HUES6 (cell line): ENCODE results near the gene MUC5B.

Source experiments
- H3K27ac ChIP-seq: 2 replicates; pipeline ENCODE4 v1.7.0; 2013; ENCODE audit warnings: low read depth, mild to moderate bottlenecking, low read length, inconsistent platforms
- H3K27me3 ChIP-seq: 2 replicates; pipeline ENCODE4 v1.6.1; 2013; ENCODE audit warnings: low read length; ENCODE audit not compliant: control insufficient read depth, insufficient read depth
- H3K36me3 ChIP-seq: 2 replicates; pipeline ENCODE4 v1.6.1; 2013; ENCODE audit warnings: low read length; ENCODE audit not compliant: control insufficient read depth, insufficient read depth
- H3K4me1 ChIP-seq: 2 replicates; pipeline ENCODE4 v1.6.1; 2013; ENCODE audit warnings: low read length; ENCODE audit not compliant: control insufficient read depth, insufficient read depth
- H3K4me3 ChIP-seq: 2 replicates; pipeline ENCODE4 v1.5.1; 2013; ENCODE audit warnings: low read depth, low read length
- H3K9ac ChIP-seq: one replicate; pipeline ENCODE4 v1.6.1; 2013; ENCODE audit warnings: mild to moderate bottlenecking, low read length
- H3K9me3 ChIP-seq: 2 replicates; pipeline ENCODE4 v1.6.1; 2013; ENCODE audit warnings: low read depth, low read length; ENCODE audit not compliant: control insufficient read depth, insufficient read depth

MUC5B gene

DNA sequence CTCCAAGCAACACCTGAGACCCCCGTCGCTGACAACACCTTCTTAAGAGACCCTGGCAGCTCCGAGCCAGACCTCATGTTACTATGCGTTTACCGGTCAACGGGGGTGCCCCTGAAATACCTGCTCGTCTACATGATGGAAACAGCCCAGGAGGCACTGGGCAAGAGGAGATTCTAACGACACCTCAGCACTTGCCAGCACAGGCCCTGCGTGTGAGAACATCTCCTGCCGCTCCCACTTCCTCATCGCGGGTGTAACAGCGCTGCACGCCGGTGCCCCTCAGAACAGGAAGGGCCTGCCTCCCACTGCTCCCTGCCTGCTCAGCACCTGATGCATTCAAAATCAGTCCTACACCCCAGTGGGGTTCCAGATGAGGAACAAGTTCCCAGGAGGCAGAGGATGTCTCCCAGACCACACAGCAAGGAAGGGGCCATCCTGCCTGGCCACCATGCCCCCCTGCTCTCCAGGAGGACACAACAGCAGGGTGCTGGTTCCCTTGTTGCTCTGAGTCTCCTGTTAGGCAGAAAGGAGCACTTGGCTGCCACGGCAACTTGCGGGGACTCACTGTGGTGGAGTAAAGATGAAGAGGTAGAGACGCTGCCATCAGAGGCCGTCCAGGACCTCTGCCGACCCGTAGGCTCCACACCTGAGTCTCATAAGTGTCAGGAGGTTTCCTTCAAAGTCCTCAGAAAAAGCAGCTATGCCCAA is 84.5 kb downstream of the MUC5B start:
- Histone ChIP-seq H3K27me3 (no peaks in the 10 kb centered on the region), H3K9me3 (peaks cover 15% of the 10 kb centered on the region), H3K36me3 (peaks cover 5% of the 10 kb centered on the region; the same call in 1 of the 2 replicates), H3K4me3 (no peak overlapping the region), H3K4me1 (peaks cover 22% of the 10 kb centered on the region), H3K27ac (no peak overlapping the region), H3K9ac (no peak overlapping the region)

DNA sequence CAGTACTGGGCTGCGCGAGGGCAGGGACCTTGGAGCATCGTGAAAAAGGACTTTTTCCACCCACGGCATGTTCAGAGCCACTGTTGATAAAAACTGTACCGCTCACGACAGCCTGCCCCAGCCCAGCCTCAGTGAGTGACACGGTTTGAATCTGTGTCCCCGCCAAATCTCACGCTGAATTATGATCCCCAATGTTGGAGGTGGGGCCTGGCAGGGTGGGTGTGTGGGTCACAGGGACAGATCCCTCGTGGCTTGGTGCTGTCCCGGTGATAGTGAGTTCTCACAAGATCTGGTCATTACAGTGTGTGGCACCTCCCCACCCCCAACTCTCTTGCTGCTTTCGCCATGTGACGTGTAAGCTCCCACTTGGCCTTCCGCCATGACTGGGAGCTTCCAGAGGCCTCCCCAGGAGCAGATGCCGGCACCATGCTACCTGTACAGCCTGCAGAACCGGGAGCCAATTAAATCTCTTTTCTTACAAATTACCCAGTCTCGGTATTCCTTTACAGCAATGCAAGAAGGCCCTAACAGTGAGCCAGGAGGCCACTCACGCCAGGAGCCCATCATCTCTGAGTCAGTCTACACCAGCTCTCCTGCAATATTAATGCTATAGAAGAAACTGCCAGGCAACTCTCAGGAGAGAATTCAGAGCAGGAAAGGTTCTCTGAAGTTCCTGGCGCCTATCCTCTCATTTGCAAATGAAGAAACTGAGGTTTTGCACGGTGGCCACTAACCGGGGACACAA is 85.3 kb downstream of the MUC5B start:
- H3K27me3 ChIP-seq, result no peaks in the 10 kb centered on the region
- peak overlapping the region; percentile 94 for H3K4me3 ChIP-seq
- H3K4me1 ChIP-seq, result peaks cover 14% of the 10 kb centered on the region
- peaks cover 5% of the 10 kb centered on the region; the same call in 1 of the 2 replicates for H3K36me3 ChIP-seq
- no peak overlapping the region for H3K27ac ChIP-seq
- peaks cover 17% of the 10 kb centered on the region for H3K9me3 ChIP-seq
- no peak overlapping the region for H3K9ac ChIP-seq

DNA sequence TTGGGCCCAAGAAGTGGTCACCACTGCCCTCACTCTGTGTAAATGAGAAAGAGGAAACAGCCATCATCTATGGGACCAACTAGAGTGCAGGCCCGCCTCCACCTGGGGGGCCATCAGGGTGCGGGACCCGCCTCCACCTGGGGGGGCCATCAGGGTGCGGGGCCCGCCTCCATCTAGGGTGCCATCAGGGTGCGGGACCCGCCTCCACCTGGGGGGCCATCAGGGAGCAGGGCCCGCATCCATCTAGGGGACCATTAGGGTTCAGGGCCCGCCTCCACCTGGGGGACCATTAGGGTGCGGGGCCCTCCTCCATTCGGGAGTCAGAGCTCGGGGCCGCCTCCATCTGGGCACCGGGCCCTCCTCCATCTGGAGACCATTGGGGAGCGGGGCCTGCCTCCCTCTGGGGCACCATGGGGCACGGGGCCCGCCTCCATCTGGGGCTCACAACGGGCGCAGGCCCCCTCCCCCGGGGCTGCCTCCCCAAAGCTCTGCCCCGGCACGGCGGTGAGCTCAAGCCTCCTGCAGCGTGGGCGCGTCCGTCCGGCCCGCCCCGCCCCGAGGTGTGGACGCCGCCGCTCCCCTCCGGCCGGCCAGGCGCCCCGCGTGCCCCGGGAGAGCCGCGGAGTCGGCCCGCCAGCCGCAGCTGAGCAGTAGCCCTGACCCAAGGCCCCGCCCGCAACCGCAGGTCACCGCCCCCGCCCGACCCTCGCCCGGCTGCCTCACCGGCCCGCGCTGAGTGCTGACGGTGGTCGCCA is 86.1 kb downstream of the MUC5B start:
- Histone ChIP-seq H3K27ac (no peak overlapping the region), H3K9me3 (peaks cover 17% of the 10 kb centered on the region), H3K4me1 (peaks cover 10% of the 10 kb centered on the region), H3K9ac (peak overlapping the region; percentile 64), H3K36me3 (peaks cover 5% of the 10 kb centered on the region; the same call in 1 of the 2 replicates), H3K4me3 (peak overlapping the region; percentile 94), H3K27me3 (no peaks in the 10 kb centered on the region)

DNA sequence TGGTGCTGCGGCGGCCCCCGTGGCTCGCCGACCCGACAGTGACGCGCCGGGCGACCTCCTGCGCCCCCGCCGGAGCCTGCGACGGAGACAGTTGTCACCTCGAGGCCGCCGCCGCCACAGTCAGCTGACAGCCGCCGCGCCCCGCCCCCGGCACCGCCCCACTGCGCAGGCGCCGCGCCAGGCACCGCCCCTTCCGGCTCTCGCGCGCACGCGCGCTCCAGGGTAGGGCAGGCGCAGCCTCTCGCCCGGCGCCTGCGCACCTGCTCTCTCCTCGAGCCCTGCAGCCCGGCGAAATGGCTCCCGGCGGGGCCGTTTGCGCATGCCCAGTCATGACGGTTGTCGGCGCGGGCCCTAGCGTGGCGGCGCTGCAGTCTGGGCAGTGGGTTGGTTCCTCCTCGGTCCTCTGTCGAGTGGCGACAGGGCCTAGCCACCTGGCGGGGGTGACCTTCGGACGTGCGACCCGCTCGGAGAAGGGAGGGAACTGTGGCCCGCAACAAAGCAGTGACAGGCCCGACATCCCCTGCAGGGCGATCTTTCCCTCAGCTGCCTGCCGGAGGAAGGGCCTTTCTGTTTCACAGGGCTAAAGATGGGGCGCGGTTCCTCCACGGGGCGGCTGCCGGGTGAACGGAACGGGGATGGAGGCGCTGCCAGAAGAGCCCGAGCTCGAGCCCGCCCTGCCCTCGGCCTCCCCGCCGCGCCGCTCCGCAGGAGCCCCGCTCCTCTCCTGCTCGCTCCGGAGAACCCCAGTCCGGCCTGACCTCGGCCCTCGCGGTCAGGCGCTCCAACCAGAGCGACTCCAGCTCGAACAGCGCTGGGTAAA is 86.8 kb downstream of the MUC5B start, which contains the start of gene TOLLIP:
Gene TOLLIP, minus strand, starts transcription at position 135 of the 820 bp plus-strand sequence. Its CDS starts 134 bp downstream, at position 1.
- Histone ChIP-seq H3K9ac (peak within 1 kb of the TSS; percentile 87), H3K36me3 (peaks cover 5% of the 10 kb centered on the region; the same call in 1 of the 2 replicates), H3K9me3 (peaks cover 17% of the 10 kb centered on the region), H3K27ac (peak within 1 kb of the TSS; percentile 28; the same call in 1 of the 2 replicates), H3K4me1 (peaks cover 10% of the 10 kb centered on the region), H3K4me3 (peak within 1 kb of the TSS; percentile 94), H3K27me3 (no peaks in the 10 kb centered on the region)

GRCh38 chr11:1310318-1310687 is 87.4 kb downstream of the MUC5B start:
- Histone ChIP-seq H3K9ac (peak overlapping the region; percentile 87), H3K36me3 (peaks cover 5% of the 10 kb centered on the region; the same call in 1 of the 2 replicates), H3K4me1 (peaks cover 10% of the 10 kb centered on the region), H3K9me3 (peaks cover 17% of the 10 kb centered on the region), H3K27me3 (no peaks in the 10 kb centered on the region), H3K27ac (no peak overlapping the region), H3K4me3 (peak overlapping the region; percentile 94)

- Histone ChIP-seq H3K4me1 (peaks cover 10% of the 10 kb centered on the region), H3K9me3 (peaks cover 17% of the 10 kb centered on the region), H3K4me3 (peak overlapping the region; percentile 94; the same call in 1 of the 2 replicates), H3K9ac (no peak overlapping the region), H3K27me3 (no peaks in the 10 kb centered on the region), H3K36me3 (no peaks in the 10 kb centered on the region), H3K27ac (no peak overlapping the region)
Measured at GRCh38 chr11:1310772-1311468, 88.1 kb downstream of the MUC5B start.
